Right lobe of liver (tissue), 6 donors: Measurements from ENCODE around the gene LPAR3. TPM values are rescaled to one million over a fixed set of nuclear protein-coding genes. Genes with fewer than 3 reads are reported as not detected.

Experiments used
- ATAC-seq, 4 donors: fragments of 200-7000 bp; cut with Tn5 transposase; one replicate each; pipeline ENCODE4 v1.9.1; 2020; ENCODE audit warnings: mild to moderate bottlenecking in 4 of 4, moderate library complexity in 4 of 4
- DNase-seq, 3 donors: peaks; one replicate each; pipeline ENCODE4 v3.0.0-alpha.2; 2020
- H3K27ac ChIP-seq, 3 donors: fragments of 200-600 bp; one replicate each; pipeline ENCODE4 v1.8.0; 2022
- H3K27me3 ChIP-seq, 2 donors: fragments of 200-600 bp; one replicate each; pipeline ENCODE4 v1.8.0; 2022
- H3K36me3 ChIP-seq, 4 donors: fragments of 200-600 bp; sonication (generic) in 1 of 4; one replicate each; pipeline versions ENCODE4 v1.5.1 to v1.8.0; 2017 to 2022; ENCODE audit warnings: control low read depth in 1 of 4
- H3K4me1 ChIP-seq, 4 donors: fragments of 200-600 bp; sonication (generic) in 1 of 4; one replicate each; pipeline versions ENCODE4 v1.5.1 to v1.8.0; 2017 to 2022; ENCODE audit warnings: control low read depth in 1 of 4
- H3K4me3 ChIP-seq, 3 donors: fragments of 200-600 bp; one replicate each; pipeline ENCODE4 v1.8.0; 2022
- H3K9me3 ChIP-seq, 4 donors: fragments of 200-600 bp; sonication (generic) in 1 of 4; one replicate each; pipeline versions ENCODE4 v1.5.1 to v1.8.0; 2017 to 2022; ENCODE audit warnings: control low read depth in 1 of 4
- CTCF ChIP-seq, 4 donors: fragments of 200-600 bp in 3 of 4; fragments of 450-650 bp in 1 of 4; IDR thresholded peaks; one replicate each; pipeline versions ENCODE4 v1.5.1 to v1.8.0; 2016 to 2022; ENCODE audit warnings: antibody characterized with exemption in 4 of 4, mild to moderate bottlenecking in 2 of 4
- POLR2A ChIP-seq: fragments of 450-650 bp; IDR thresholded peaks from one replicate; pipeline ENCODE4 v1.6.1; 2017; ENCODE audit warnings: antibody characterized with exemption, mild to moderate bottlenecking
- WGBS: methylation state at CpG from one replicate; pipeline ENCODE4 v1.1.6; 2018; ENCODE audit warnings: low coverage, low lambda C conversion rate; ENCODE audit not compliant: insufficient coverage; ENCODE audit errors: missing lambda C conversion rate; 5-methylcytosine and 5-hydroxymethylcytosine counted together
- intact Hi-C, 2 donors: fragments of 100-400 bp; cut with DNase I; formaldehyde crosslinking; loops; one replicate each; pipeline versions ENCODE4 v1.11.2 to v1.14.1; 2022
- total RNA-seq, 6 experiments: library from RNA; depleted of rRNA in 2 of 6; stranded (reverse); fragments of >200 nt in 2 of 6; fragmentation: NEBNext Ultra II Directional in 3 of 6; extraction: Animal tissue kit (Norgen Biotek cat#: 25700) in 3 of 6; gene quantifications; one replicate each; pipeline versions ENCODE4 v1.1.0 to v1.2.4, GENCODE V29; 2016 to 2023
- donor health status: DM: no; HTN: yes; CAD: no.
- donor health status: DM: no; HTN: no; CAD: no.
- donor health status: DM: no; HTN: no; CAD: no.
- donor health status: DM: no; HTN: yes; CAD: no.
- donor health status: DM: no; HTN: yes; CAD: no.

Gene LPAR3
- total RNA-seq, 6 experiments from 2014 or later = 0.31 TPM; not detected in 5

GRCh38 chr1:84929581-84929980 lies 36.6 kb upstream of the LPAR3 start:
- Histone ChIP-seq H3K27me3 (no peaks in the 10 kb centered on the region), H3K4me1 (no peaks in the 10 kb centered on the region), H3K4me3 (no peak overlapping the region), H3K36me3 (no peaks in the 10 kb centered on the region), H3K27ac (no peak overlapping the region), H3K9me3 (no peaks in the 10 kb centered on the region)
- intact Hi-C loops = loop anchor here in 1 of 2 donors (10.0 kb wide), 1 partner anchor 155 kb away; no protein-coding TSS in a partner anchor
- TF ChIP-seq POLR2A = no peak
- TF ChIP-seq CTCF (IDR thresholded peaks at IDR 0.05) = no peak
- no peak for DNase-seq
- no peak for ATAC-seq
- WGBS = 50% methylated on average over 1 of the region's 1 CpG

GRCh38 chr1:84928979-84929378 lies 36.0 kb upstream of the LPAR3 start:
- no peak for ATAC-seq
- Histone ChIP-seq H3K4me3 (no peak overlapping the region), H3K4me1 (no peaks in the 10 kb centered on the region), H3K36me3 (no peaks in the 10 kb centered on the region), H3K27ac (no peak overlapping the region), H3K9me3 (no peaks in the 10 kb centered on the region), H3K27me3 (no peaks in the 10 kb centered on the region)
- intact Hi-C loops = loop anchor here in 1 of 2 donors (10.0 kb wide), 1 partner anchor 154 kb away; no protein-coding TSS in a partner anchor
- TF ChIP-seq POLR2A = no peak
- TF ChIP-seq CTCF (IDR thresholded peaks at IDR 0.05) = no peak
- 42% methylated on average over 4 of the region's 4 CpGs for WGBS
- DNase-seq = no peak

- no peaks in the 10 kb centered on the region for H3K27me3 ChIP-seq
- TF ChIP-seq CTCF (IDR thresholded peaks at IDR 0.05) = no peak
- no peak for TF ChIP-seq POLR2A
- WGBS = 71% methylated on average over 3 of the region's 3 CpGs
- no peaks in the 10 kb centered on the region for H3K9me3 ChIP-seq
- H3K4me1 ChIP-seq = no peaks in the 10 kb centered on the region
- H3K36me3 ChIP-seq = no peaks in the 10 kb centered on the region
- no peak overlapping the region for H3K27ac ChIP-seq
- DNase-seq = no peak
- no peak for ATAC-seq
- intact Hi-C loops = loop anchor here in 1 of 2 donors (10.0 kb wide), 1 partner anchor 149 kb away; no protein-coding TSS in a partner anchor
- H3K4me3 ChIP-seq = no peak overlapping the region
Observed at GRCh38 chr1:84923317-84923716, 30.3 kb upstream of the LPAR3 start.

GRCh38 chr1:84920159-84920558 lies 27.2 kb upstream of the LPAR3 start:
- no peaks in the 10 kb centered on the region for H3K27me3 ChIP-seq
- no peak for ATAC-seq
- no peak overlapping the region for H3K27ac ChIP-seq
- H3K4me3 ChIP-seq = no peak overlapping the region
- no peak for DNase-seq
- intact Hi-C loops = loop anchor here in 1 of 2 donors (10.0 kb wide), 1 partner anchor 145 kb away; no protein-coding TSS in a partner anchor
- no peaks in the 10 kb centered on the region for H3K9me3 ChIP-seq
- no CpG with 5 or more reads among the region's 1 CpG for WGBS
- no peaks in the 10 kb centered on the region for H3K4me1 ChIP-seq
- TF ChIP-seq CTCF (IDR thresholded peaks at IDR 0.05) (no peak), POLR2A (no peak)
- H3K36me3 ChIP-seq = no peaks in the 10 kb centered on the region

GRCh38 chr1:84919461-84919970 lies 26.5 kb upstream of the LPAR3 start:
- Histone ChIP-seq H3K4me1 (no peaks in the 10 kb centered on the region), H3K27ac (no peak overlapping the region), H3K4me3 (no peak overlapping the region), H3K27me3 (no peaks in the 10 kb centered on the region), H3K36me3 (no peaks in the 10 kb centered on the region), H3K9me3 (no peaks in the 10 kb centered on the region)
- intact Hi-C loops = no loop called here
- ATAC-seq (no peak), DNase-seq (no peak)
- whole genome bisulfite sequencing = 59% methylated on average over 4 of the region's 4 CpGs
- TF ChIP-seq POLR2A = no peak
- TF ChIP-seq CTCF (IDR thresholded peaks at IDR 0.05) = no peak
